ENCODE results near the gene RSPH10B.
A peak's percentile ranks its signal among the peaks of the same experiment; 100 is the strongest.
"Not testable (repeated sequence)": the region's sequence is repeated elsewhere in the genome, so short reads cannot be mapped to it uniquely, and the experiment has no call there.

Gene RSPH10B

DNA sequence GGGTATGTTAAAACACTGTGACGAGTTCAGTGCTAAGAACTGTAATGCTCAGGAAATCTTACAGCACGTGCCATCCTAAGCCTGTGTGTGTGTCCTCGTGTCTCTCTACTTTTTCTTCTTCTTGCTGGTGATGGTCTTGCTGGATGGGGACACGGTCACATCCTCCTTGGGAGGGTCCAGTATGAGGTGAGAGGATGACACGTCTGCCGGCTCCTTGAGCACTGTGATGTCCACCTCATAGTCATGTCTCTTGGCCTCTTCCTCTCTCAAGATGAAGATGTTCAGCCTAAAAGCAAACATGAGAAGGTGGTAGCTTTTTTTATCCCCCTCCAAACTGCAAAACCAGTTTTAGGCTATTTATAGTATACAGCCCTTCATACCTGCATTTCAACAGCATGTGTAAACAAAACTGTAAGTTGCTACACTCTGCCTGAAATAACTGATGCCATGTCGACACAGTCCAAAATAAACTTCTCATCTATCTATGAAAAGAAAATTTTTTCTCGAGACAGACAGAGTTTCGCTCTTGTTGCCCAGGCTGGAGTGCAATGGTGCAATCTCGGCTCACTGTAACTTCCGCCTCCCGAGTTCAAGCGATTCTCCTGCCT is 44.1 kb downstream of the RSPH10B start:
- DNase-seq, result not testable (repeated sequence)

DNA sequence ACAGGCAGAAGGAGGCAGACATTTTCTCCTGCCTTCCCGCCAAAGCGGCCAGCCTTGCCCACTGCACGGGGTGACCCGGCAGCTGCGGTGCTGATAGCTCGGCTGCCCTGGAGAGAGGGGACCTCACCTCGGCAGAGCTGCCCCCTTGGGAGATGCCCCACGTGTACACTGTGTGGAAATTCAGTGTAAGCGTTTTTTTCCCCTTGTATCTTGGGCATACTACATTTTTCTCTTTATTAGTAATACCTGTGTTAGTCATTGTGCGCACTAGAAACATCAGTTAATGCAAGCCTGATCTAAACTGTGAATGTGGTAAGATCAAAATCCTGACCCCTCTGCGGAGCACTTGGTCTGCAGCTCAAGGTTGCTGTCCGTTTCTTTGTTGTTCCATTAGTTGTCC is 45.9 kb downstream of the RSPH10B start:
- not testable (repeated sequence) for DNase-seq

- DNase-seq, result not testable (repeated sequence)
These were observed 46.3 kb downstream of the RSPH10B start for GRCh38 chr7:5924180-5924579.

DNA sequence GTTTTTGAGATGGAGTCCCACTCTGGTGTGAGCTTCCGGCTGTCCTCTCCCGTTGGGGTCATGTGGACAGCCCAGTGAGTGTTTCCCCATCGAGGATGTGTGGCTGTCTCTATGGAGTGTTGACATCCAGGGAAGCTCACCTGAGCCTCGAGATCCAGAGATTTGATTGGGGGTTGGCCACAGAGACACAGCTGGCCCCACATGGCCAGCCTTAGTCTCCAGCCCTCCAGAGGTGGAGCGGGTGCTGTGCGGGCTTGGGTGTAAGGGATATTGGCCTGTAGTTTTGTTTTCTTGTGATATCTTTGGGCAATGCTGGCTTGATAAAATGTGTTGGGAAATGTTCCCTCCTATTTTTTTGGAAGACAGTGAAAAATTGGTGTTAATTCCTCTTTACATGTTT is 54.0 kb downstream of the RSPH10B start:
- not testable (repeated sequence) for DNase-seq

DNA sequence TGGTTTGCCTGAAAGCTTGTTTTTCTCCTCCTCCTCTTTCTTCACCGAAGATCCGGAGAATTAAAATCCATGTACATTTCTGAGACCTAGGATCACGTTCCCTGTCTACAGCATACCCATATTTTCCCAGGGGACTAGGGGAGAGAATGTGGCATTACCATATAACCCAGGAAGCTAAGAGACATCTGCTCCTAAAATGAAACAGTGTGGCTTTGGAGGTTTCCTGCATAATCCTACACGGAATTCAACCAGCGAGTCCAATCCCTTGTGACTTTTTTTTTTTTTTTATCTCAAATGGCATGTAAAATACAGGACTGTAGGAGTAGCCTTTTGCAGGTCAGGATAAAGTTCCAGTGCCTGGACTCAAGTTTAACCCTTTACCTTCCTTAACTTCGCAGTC is 61.7 kb downstream of the RSPH10B start:
- DNase-seq, result not testable (repeated sequence)

- DNase-seq, result not testable (repeated sequence)
These were observed 65.8 kb downstream of the RSPH10B start for GRCh38 chr7:5904726-5905125.

DNA sequence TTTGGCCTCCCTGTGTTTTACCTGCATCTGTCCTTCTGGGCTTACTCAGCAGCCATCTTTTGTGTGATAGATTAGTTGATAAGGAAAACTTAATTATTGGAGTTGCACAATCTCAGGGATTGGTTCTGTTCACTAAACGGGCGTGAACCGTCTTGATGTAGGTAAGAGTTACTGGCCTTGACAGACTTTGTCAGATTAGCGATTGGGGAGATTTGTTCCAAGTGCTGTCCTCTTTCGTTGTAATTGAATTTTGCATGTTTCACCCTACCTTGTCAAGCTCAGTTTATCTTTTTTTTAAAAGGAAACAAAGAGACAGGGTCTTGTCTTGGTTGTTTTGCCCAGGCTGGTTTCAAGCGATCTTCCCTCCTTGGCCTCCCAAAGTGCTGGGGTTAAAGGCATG is 67.5 kb downstream of the RSPH10B start:
- not testable (repeated sequence) for DNase-seq

DNA sequence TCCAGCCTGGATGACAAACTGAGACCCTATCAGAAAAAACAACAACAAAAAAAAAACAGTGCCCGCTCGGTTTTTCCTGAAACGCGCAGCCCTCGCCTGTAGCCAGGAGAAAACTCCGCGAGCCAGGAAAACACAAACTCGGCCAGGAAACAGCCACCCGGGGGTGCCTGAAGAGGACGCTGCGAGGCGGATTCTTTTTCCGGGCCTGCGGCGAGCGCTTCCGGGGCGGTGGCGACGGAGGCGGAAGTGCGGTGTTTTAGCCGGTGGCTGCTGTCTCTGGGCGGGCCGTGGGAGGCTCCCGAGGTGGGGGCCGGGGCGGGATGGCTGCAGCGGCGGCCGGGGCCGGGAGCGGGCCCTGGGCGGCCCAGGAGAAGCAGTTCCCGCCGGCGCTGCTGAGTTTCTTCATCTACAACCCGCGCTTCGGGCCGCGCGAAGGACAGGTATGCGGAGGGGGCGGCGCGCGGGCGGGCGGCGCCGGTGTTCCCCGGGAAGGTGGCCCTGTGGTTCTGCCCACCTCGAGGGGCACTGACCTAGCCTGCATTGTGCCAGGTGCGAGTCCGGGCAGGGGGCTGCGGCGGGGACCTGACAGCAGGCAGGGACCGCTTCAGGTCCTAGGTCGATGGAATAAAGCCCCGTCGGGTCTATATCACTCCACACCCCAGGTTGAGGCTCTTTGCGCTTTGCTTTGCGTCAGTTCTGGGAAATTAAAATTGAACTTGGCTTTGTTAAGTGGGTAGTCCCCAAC is 71.8 kb downstream of the RSPH10B start, which contains the start of gene CCZ1:
TSS of gene CCZ1 (plus strand) at position 254 of the 745 bp plus-strand sequence. CDS start at position 321, 67 bp downstream.
- peak; percentile 74 for DNase-seq

- not testable (repeated sequence) for DNase-seq
These were observed 73.0 kb downstream of the RSPH10B start for GRCh38 chr7:5897369-5897919.

- no peak for DNase-seq
These were observed 78.0 kb downstream of the RSPH10B start for GRCh38 chr7:5892498-5892897.

- not testable (repeated sequence) for DNase-seq
These were observed 80.2 kb downstream of the RSPH10B start for GRCh38 chr7:5890244-5890643.

GRCh38 chr7:5888021-5888420 is 82.5 kb downstream of the RSPH10B start:
- DNase-seq, result not testable (repeated sequence)

DNA sequence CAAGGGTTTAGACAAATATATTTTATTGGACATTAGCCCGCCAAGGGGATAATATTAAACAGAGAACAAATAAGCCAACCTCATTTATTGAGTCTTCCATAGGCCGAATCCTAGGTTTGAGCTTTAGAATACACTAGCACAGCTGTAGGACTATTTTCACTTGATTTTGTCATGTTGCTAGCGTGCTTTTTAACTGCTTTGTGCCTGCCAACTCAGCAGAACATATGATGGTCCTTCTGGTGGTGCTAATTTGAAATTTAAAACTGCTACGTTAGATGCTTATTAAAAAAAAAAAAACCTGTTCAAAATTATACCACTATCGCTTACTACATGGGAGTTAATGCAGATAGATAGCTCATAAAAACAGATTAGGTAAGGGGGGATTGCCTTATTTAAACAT is 86.1 kb downstream of the RSPH10B start:
- DNase-seq, result not testable (repeated sequence)

DNA sequence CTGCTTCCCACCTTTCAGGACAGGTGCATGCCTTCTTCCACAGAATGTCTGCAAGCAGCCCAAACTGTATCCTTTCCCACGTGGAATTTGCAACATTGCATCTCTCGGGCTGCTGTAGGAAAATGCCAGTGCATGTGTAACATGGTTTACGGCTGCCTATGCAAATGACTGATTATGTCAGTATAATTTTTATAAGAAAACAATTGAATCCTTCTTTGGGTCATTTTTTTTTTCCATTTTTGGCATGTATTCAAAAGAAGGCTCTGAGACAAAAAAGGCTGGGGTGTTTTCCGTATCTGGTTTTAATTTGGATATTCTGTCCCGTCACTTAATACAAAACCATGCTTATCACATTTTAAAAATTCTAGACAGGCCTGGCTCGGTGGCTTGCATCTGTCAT is 90.4 kb downstream of the RSPH10B start:
- DNase-seq, result not testable (repeated sequence)

GRCh38 chr7:5879591-5879990 is 90.9 kb downstream of the RSPH10B start:
- not testable (repeated sequence) for DNase-seq

Data from CD4-positive, alpha-beta T cell treated with Interleukin-4 for 4 hours (primary cell).